SK-N-SH (cell line): ENCODE measurements around the gene BTG2. TPM values are rescaled to one million over a fixed set of nuclear protein-coding genes. Genes with fewer than 3 reads are reported as not detected.
A peak's percentile ranks its signal among the peaks of the same experiment; 100 is the strongest.

Source experiments
- CTCF ChIA-PET: fragments of 300-600, 350-600 bp; formaldehyde crosslinking; extraction: SDS; loops from one replicate; lab custom pipeline; 2021; lab: Yijun Ruan, JAX
- POLR2A ChIA-PET: fragments of 350-600 bp; sonication (Branson Sonifier 250); formaldehyde crosslinking; extraction: SDS; loops from one replicate; lab custom pipeline; 2020; ENCODE audit warnings: antibody characterized with exemption, inconsistent platforms; lab: Yijun Ruan, JAX
- DNase-seq: peaks from one replicate; pipeline ENCODE4 v3.0.0; 2012
- H2AFZ ChIP-seq: fragments of 200-600 bp; sonication (generic); 2 replicates; pipeline ENCODE4 v1.8.1; 2016; ENCODE audit warnings: antibody characterized with exemption, mild to moderate bottlenecking, low read depth
- H3F3A ChIP-seq: fragments of 200-600 bp; sonication (generic); replicated peaks from 2 replicates; pipeline ENCODE3; 2016; ENCODE audit warnings: antibody characterized with exemption, mild to moderate bottlenecking; ENCODE audit not compliant: insufficient read depth
- H3K27ac ChIP-seq, 2 experiments: fragments of 200-500 bp in 1 of 2; fragments of 200-600 bp in 1 of 2; sonication (Bioruptor generic) in 1 of 2; sonication (generic), shearing (Covaris generic) in 1 of 2; 2 replicates each; pipeline versions ENCODE4 v1.5.1 to v1.6.1; 2014 to 2016; ENCODE audit warnings: low read depth in 2 of 2, inconsistent platforms in 1 of 2, low read length in 1 of 2, mild to moderate bottlenecking in 1 of 2, mixed read lengths in 1 of 2
- H3K27me3 ChIP-seq: fragments of 200-600 bp; sonication (generic), shearing (Covaris generic); 2 replicates; pipeline ENCODE4 v1.6.1; 2016; ENCODE audit warnings: mixed run types; ENCODE audit not compliant: insufficient read depth
- H3K36me3 ChIP-seq, 2 experiments: fragments of 200-500 bp in 1 of 2; fragments of 200-600 bp in 1 of 2; sonication (Bioruptor generic) in 1 of 2; sonication (generic) in 1 of 2; replicated peaks in 1 of 2; 2 replicates each; pipeline versions ENCODE3 to v1.5.1; 2014 to 2016; ENCODE audit warnings: low read length in 1 of 2, mild to moderate bottlenecking in 1 of 2; ENCODE audit not compliant: insufficient read depth in 2 of 2, control insufficient read depth in 1 of 2
- H3K4me1 ChIP-seq, 2 experiments: fragments of 200-500 bp in 1 of 2; fragments of 200-600 bp in 1 of 2; sonication (Bioruptor generic) in 1 of 2; sonication (generic), shearing (Covaris generic) in 1 of 2; 2 replicates each; pipeline versions ENCODE4 v1.5.1 to v1.6.1; 2014 to 2016; ENCODE audit warnings: low read depth in 1 of 2, low read length in 1 of 2, mixed run types in 1 of 2; ENCODE audit not compliant: insufficient read depth in 2 of 2, control insufficient read depth in 1 of 2
- H3K4me2 ChIP-seq: fragments of 200-600 bp; sonication (generic), shearing (Covaris generic); 2 replicates; pipeline ENCODE4 v1.6.1; 2017; ENCODE audit warnings: mixed run types
- H3K4me3 ChIP-seq, 2 experiments: fragments of 200-500 bp in 1 of 2; fragments of 200-600 bp in 1 of 2; sonication (Bioruptor generic) in 1 of 2; sonication (generic), shearing (Covaris generic) in 1 of 2; 2 replicates each; pipeline versions ENCODE4 v1.5.1 to v1.8.1; 2014 to 2016; ENCODE audit warnings: low read depth in 2 of 2, inconsistent platforms in 1 of 2, low read length in 1 of 2, mild to moderate bottlenecking in 1 of 2, mixed read lengths in 1 of 2, moderate library complexity in 1 of 2
- H3K79me2 ChIP-seq: fragments of 200-600 bp; sonication (generic); 2 replicates; pipeline ENCODE4 v1.8.1; 2017; ENCODE audit warnings: mild to moderate bottlenecking; ENCODE audit not compliant: insufficient read depth
- H3K9ac ChIP-seq: fragments of 200-600 bp; sonication (generic); 2 replicates; pipeline ENCODE4 v1.6.1; 2017; ENCODE audit warnings: mixed run types
- H3K9me2 ChIP-seq: fragments of 200-600 bp; sonication (generic); 2 replicates; pipeline ENCODE4 v1.6.1; 2017; ENCODE audit warnings: mixed run types
- H3K9me3 ChIP-seq: fragments of 200-600 bp; sonication (generic); 2 replicates; pipeline ENCODE4 v1.6.1; 2017; ENCODE audit warnings: mixed run types, mild to moderate bottlenecking, moderate library complexity
- H4K20me1 ChIP-seq: fragments of 200-600 bp; sonication (generic); 2 replicates; pipeline ENCODE4 v1.6.1; 2017; ENCODE audit warnings: mild to moderate bottlenecking, mixed run types; ENCODE audit not compliant: insufficient read depth
- CHD2 ChIP-seq: fragments of 150-350 bp; IDR thresholded peaks from 2 replicates; pipeline ENCODE4 v1.6.1; 2018; ENCODE audit warnings: low read length; ENCODE audit not compliant: partially characterized antibody
- CTCF ChIP-seq: fragments of 200-600 bp; sonication (generic); IDR thresholded peaks from 2 replicates; pipeline ENCODE4 v1.6.1; 2017; ENCODE audit warnings: antibody characterized with exemption, mild to moderate bottlenecking, moderate library complexity
- JUND ChIP-seq: IDR thresholded peaks from 2 replicates; pipeline ENCODE4 v1.4.0; 2012
- MEF2A ChIP-seq: IDR thresholded peaks from 2 replicates; pipeline ENCODE4 v1.4.0; 2012; ENCODE audit warnings: low read depth, borderline replicate concordance
- NFIC ChIP-seq: IDR thresholded peaks from 2 replicates; pipeline ENCODE4 v1.4.0; 2012; ENCODE audit warnings: borderline replicate concordance
- NRF1 ChIP-seq: IDR thresholded peaks from 2 replicates; pipeline ENCODE4 v1.6.1; 2012; ENCODE audit warnings: low read depth, mild to moderate bottlenecking, low read length
- POLR2AphosphoS5 ChIP-seq: IDR thresholded peaks from 2 replicates; pipeline ENCODE4 v1.6.1; 2012; ENCODE audit warnings: low read depth, low read length
- RAD21 ChIP-seq: IDR thresholded peaks from 2 replicates; pipeline ENCODE4 v1.6.1; 2012; ENCODE audit warnings: mild to moderate bottlenecking, low read length
- SIN3A ChIP-seq: IDR thresholded peaks from 2 replicates; pipeline ENCODE4 v1.6.1; 2012; ENCODE audit warnings: low read depth, mild to moderate bottlenecking, low read length, moderate library complexity, borderline replicate concordance
- TAF1 ChIP-seq: IDR thresholded peaks from 2 replicates; pipeline ENCODE4 v1.6.1; 2012; ENCODE audit warnings: low read depth, mild to moderate bottlenecking, low read length, moderate library complexity, borderline replicate concordance
- TCF12 ChIP-seq: IDR thresholded peaks from 2 replicates; pipeline ENCODE4 v1.4.0; 2012
- YY1 ChIP-seq: IDR thresholded peaks from 2 replicates; pipeline ENCODE4 v1.4.0; 2012; ENCODE audit warnings: low read depth, mild to moderate bottlenecking
- WGBS: methylation state at CpG from one replicate; pipeline ENCODE4 v1.1.6; 2017; ENCODE audit warnings: low lambda C conversion rate; 5-methylcytosine and 5-hydroxymethylcytosine counted together
- polyA plus RNA-seq, 3 experiments: library from polyadenylated mRNA; depleted of rRNA; stranded (reverse); fragments of >200 nt; gene quantifications; 2 replicates each; pipeline ENCODE4 v1.2.3, GENCODE V29; 2012

The BTG2 gene
- polyA plus RNA-seq, 1 of the 3 experiments (the other 2 are of a cell fraction): 26.2 TPM

DNA sequence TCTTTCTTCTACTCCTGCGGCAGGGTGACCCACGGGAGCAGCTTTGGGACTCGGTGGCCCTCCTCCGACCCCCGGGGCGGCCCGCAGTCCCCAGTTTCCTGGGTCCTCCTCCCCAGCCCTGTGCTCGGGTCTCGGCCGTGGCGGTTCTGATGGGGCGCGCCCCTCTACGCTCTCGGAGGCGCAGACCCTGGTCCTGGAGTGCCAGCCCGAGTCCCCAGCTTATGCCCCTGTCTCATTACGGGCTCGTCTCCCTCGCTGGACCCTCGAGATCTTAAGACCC is 430 bp downstream of the BTG2 start:
- H3K4me1 ChIP-seq: peaks cover 22 to 52% of the 10 kb centered on the region in 2 experiments
- peaks cover 32% of the 10 kb centered on the region for H3K79me2 ChIP-seq
- H3K9me2 ChIP-seq: no peaks in the 10 kb centered on the region
- no peaks in the 10 kb centered on the region for H3K9me3 ChIP-seq
- peak overlapping the region; percentile 83 for H3K9ac ChIP-seq
- DNase-seq: peak; percentile 69
- H3K36me3 ChIP-seq: peaks cover 21 to 23% of the 10 kb centered on the region in 2 experiments
- TF ChIP-seq JUND: no peak
- TF ChIP-seq NRF1: no peak
- TF ChIP-seq YY1: no peak
- TF ChIP-seq MEF2A: no peak
- TF ChIP-seq SIN3A: no peak
- no peak for TF ChIP-seq TAF1
- peaks cover 39% of the 10 kb centered on the region for H4K20me1 ChIP-seq
- CTCF ChIA-PET: interaction anchor here (1.1 to 9.2 kb wide), 14 partner anchors 11 to 188 kb away, joined by 4 to 127 read pairs (median 6); no protein-coding TSS in a partner anchor
- peak overlapping the region; percentile 17 to 83; a peak in 3 of 4 replicates for H3K27ac ChIP-seq
- H3K4me3 ChIP-seq: peak overlapping the region; percentile 84 to 94
- H3K27me3 ChIP-seq: no peaks in the 10 kb centered on the region
- POLR2A ChIA-PET: interaction anchor here (1.0 to 2.7 kb wide), 6 partner anchors 11 to 367 kb away, joined by 3 to 18 read pairs (median 11); no protein-coding TSS in a partner anchor
- H3K4me2 ChIP-seq: peak overlapping the region; percentile 99
- H2AFZ ChIP-seq: peak overlapping the region; percentile 80; the same call in 1 of the 2 replicates
- H3F3A ChIP-seq: peaks cover 5% of the 10 kb centered on the region
- WGBS: 0% methylated on average over 3 of the region's 21 CpGs

- WGBS: 16% methylated on average over 12 of the region's 22 CpGs
- H3K4me2 ChIP-seq: peak overlapping the region; percentile 99
- H2AFZ ChIP-seq: peak overlapping the region; percentile 80; the same call in 1 of the 2 replicates
- H3K79me2 ChIP-seq: peaks cover 32% of the 10 kb centered on the region
- peaks cover 39% of the 10 kb centered on the region for H4K20me1 ChIP-seq
- no peaks in the 10 kb centered on the region for H3K9me3 ChIP-seq
- H3K27me3 ChIP-seq: no peaks in the 10 kb centered on the region
- H3K9me2 ChIP-seq: no peaks in the 10 kb centered on the region
- H3K9ac ChIP-seq: peak overlapping the region; percentile 83
- DNase-seq: peak; percentile 82
- H3K4me3 ChIP-seq: peak overlapping the region; percentile 84 to 94
- peak overlapping the region; percentile 17 to 83; a peak in 3 of 4 replicates for H3K27ac ChIP-seq
- ChIA-PET POLR2A (interaction anchor here (0.8 to 2.7 kb wide), 9 partner anchors 10 to 366 kb away, joined by 3 to 18 read pairs (median 6); no protein-coding TSS in a partner anchor), CTCF (interaction anchor here (0.7 to 9.2 kb wide), 20 partner anchors 9 to 267 kb away, joined by 3 to 127 read pairs (median 5); no protein-coding TSS in a partner anchor)
- H3K4me1 ChIP-seq: peaks cover 22 to 48% of the 10 kb centered on the region in 2 experiments
- peaks cover 21 to 23% of the 10 kb centered on the region in 2 experiments for H3K36me3 ChIP-seq
- H3F3A ChIP-seq: peaks cover 5% of the 10 kb centered on the region
- TF ChIP-seq RAD21 (peak; percentile 33; the same call in 1 of the 2 replicates), SIN3A (no peak), NFIC (peak; percentile 74), TCF12 (0 out of 2 replicates have a peak, but pooled peaks have one; percentile 15), POLR2AphosphoS5 (peak; percentile 75), CTCF (no peak), CHD2 (no peak)
These were observed 1.0 kb downstream of the BTG2 start for GRCh38 chr1:203306089-203306964.
